ENCODE data around the gene SMC3.

DNA sequence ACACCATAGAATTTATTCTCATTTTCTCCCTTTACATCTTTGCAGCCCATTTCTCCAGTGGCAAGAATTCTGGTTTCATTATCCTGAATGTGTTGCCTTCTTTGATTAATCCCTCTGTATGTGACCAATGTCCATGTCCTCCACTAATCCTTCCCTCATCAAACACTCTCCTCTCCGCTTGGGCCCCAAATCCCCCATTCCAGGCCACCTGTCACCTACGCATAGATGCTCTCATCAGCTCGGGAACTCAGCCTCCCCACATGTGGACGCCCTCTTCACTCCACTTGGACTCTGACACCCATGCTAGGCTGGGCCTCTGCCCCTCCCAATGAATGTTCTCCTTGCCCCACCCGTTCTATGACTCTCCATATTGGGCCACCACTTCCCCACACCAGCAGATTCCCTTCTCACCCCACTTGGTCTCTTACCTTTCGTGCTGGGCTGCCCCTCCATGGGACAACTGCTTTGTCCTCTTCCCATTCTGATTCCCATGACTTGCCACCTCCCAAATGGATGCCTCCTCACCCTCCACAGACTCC lies 57.9 kb downstream of the SMC3 start:
- TF ChIP-seq POLR2A (IDR thresholded peaks at IDR 0.05; ENCODE audit: borderline replicate concordance, extremely low read depth, insufficient read depth, insufficient read length) (no peak), EZH2phosphoT487 (IDR thresholded peaks at IDR 0.05; ENCODE audit: borderline replicate concordance) (no peak), ZFX (IDR thresholded peaks at IDR 0.05) (no peak), RAD21 (IDR thresholded peaks at IDR 0.05; ENCODE audit: low read depth) (no peak), ZNF274 (IDR thresholded peaks at IDR 0.05; ENCODE audit: low read depth, low read length) (no peak), CEBPB (IDR thresholded peaks at IDR 0.05; ENCODE audit: low read depth) (no peak), POLR2AphosphoS5 (IDR thresholded peaks at IDR 0.05; ENCODE audit: low read depth, low read length) (no peak), YY1 (IDR thresholded peaks at IDR 0.05; ENCODE audit: extremely low read depth, insufficient replicate concordance, low read depth, low read length) (no peak), SIN3A (IDR thresholded peaks at IDR 0.05; ENCODE audit: low read depth) (no peak), ELF1 (IDR thresholded peaks at IDR 0.05; ENCODE audit: borderline replicate concordance, low read depth) (no peak), FOSL1 (IDR thresholded peaks at IDR 0.05; ENCODE audit: low read depth) (no peak)
- TF ChIP-seq, protein P1, sequence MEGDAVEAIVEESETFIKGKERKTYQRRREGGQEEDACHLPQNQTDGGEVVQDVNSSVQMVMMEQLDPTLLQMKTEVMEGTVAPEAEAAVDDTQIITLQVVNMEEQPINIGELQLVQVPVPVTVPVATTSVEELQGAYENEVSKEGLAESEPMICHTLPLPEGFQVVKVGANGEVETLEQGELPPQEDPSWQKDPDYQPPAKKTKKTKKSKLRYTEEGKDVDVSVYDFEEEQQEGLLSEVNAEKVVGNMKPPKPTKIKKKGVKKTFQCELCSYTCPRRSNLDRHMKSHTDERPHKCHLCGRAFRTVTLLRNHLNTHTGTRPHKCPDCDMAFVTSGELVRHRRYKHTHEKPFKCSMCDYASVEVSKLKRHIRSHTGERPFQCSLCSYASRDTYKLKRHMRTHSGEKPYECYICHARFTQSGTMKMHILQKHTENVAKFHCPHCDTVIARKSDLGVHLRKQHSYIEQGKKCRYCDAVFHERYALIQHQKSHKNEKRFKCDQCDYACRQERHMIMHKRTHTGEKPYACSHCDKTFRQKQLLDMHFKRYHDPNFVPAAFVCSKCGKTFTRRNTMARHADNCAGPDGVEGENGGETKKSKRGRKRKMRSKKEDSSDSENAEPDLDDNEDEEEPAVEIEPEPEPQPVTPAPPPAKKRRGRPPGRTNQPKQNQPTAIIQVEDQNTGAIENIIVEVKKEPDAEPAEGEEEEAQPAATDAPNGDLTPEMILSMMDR (IDR thresholded peaks at IDR 0.05 in 2 of 3, conservative IDR thresholded peaks at IDR 0.05 in 1 of 3; ENCODE audit: borderline replicate concordance in 1 of 3, insufficient read depth in 1 of 3, low read depth in 2 of 3, low read length in 2 of 3) = no peak
- TF ChIP-seq, protein P2, sequence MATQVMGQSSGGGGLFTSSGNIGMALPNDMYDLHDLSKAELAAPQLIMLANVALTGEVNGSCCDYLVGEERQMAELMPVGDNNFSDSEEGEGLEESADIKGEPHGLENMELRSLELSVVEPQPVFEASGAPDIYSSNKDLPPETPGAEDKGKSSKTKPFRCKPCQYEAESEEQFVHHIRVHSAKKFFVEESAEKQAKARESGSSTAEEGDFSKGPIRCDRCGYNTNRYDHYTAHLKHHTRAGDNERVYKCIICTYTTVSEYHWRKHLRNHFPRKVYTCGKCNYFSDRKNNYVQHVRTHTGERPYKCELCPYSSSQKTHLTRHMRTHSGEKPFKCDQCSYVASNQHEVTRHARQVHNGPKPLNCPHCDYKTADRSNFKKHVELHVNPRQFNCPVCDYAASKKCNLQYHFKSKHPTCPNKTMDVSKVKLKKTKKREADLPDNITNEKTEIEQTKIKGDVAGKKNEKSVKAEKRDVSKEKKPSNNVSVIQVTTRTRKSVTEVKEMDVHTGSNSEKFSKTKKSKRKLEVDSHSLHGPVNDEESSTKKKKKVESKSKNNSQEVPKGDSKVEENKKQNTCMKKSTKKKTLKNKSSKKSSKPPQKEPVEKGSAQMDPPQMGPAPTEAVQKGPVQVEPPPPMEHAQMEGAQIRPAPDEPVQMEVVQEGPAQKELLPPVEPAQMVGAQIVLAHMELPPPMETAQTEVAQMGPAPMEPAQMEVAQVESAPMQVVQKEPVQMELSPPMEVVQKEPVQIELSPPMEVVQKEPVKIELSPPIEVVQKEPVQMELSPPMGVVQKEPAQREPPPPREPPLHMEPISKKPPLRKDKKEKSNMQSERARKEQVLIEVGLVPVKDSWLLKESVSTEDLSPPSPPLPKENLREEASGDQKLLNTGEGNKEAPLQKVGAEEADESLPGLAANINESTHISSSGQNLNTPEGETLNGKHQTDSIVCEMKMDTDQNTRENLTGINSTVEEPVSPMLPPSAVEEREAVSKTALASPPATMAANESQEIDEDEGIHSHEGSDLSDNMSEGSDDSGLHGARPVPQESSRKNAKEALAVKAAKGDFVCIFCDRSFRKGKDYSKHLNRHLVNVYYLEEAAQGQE (IDR thresholded peaks at IDR 0.05; ENCODE audit: low read depth) = no peak

All from HCT116 (cell line).